HTERT RPE-1 (cell line): ENCODE data around the gene RHOT1.
"Not testable (repeated sequence)": the region's sequence is repeated elsewhere in the genome, so short reads cannot be mapped to it uniquely, and the experiment has no call there.

Source experiments
- in situ Hi-C: fragments of 300-500 bp; cut with MboI; formaldehyde crosslinking; loops from 4 replicates; pipeline ENCODE4 v1.14.3; 2020; ENCODE audit warnings: low sequenced_read_pairs

Gene RHOT1

GRCh38 chr17:32123782-32124181 lies 18.5 kb upstream of the RHOT1 start:
- in situ Hi-C loops = no loop called here

- in situ Hi-C loops = no loop called here
Measured at GRCh38 chr17:32124985-32125847, 17.1 kb upstream of the RHOT1 start.

GRCh38 chr17:32125848-32126153 lies 16.5 kb upstream of the RHOT1 start:
- in situ Hi-C loops = no loop called here

GRCh38 chr17:32126325-32126724 lies 16.0 kb upstream of the RHOT1 start:
- in situ Hi-C loops = no loop called here

- in situ Hi-C loops = no loop called here
Measured at GRCh38 chr17:32126746-32127145, 15.6 kb upstream of the RHOT1 start.

GRCh38 chr17:32127158-32127897 lies 15.0 kb upstream of the RHOT1 start:
- in situ Hi-C loops = no loop called here

- in situ Hi-C loops = not testable (repeated sequence)
Measured at GRCh38 chr17:32128470-32128869, 13.8 kb upstream of the RHOT1 start.

GRCh38 chr17:32135497-32136117 lies 6.7 kb upstream of the RHOT1 start:
- in situ Hi-C loops = not testable (repeated sequence)

- in situ Hi-C loops = no loop called here
Measured at GRCh38 chr17:32136856-32137255, 5.4 kb upstream of the RHOT1 start.

- in situ Hi-C loops = not testable (repeated sequence)
Measured at GRCh38 chr17:32139504-32139903, 2.8 kb upstream of the RHOT1 start.

- in situ Hi-C loops = no loop called here
Measured at GRCh38 chr17:32141258-32141657, 1.0 kb upstream of the RHOT1 start.

- in situ Hi-C loops = no loop called here
Measured at GRCh38 chr17:32141679-32142037, 644 bp upstream of the RHOT1 start.

- in situ Hi-C loops = no loop called here
Measured at GRCh38 chr17:32142857-32143526, 690 bp downstream of the RHOT1 start.

GRCh38 chr17:32143527-32143870 lies 1.2 kb downstream of the RHOT1 start:
- in situ Hi-C loops = no loop called here

- in situ Hi-C loops = not testable (repeated sequence)
Measured at GRCh38 chr17:32144442-32144841, 2.1 kb downstream of the RHOT1 start.

- in situ Hi-C loops = no loop called here
Measured at GRCh38 chr17:32148351-32148750, 6.0 kb downstream of the RHOT1 start.

GRCh38 chr17:32150358-32150757 lies 8.1 kb downstream of the RHOT1 start:
- in situ Hi-C loops = no loop called here

- in situ Hi-C loops = no loop called here
Measured at GRCh38 chr17:32152130-32152529, 9.8 kb downstream of the RHOT1 start.

GRCh38 chr17:32155896-32156295 lies 13.6 kb downstream of the RHOT1 start:
- in situ Hi-C loops = no loop called here

- in situ Hi-C loops = no loop called here
Measured at GRCh38 chr17:32156656-32157055, 14.4 kb downstream of the RHOT1 start.

- in situ Hi-C loops = no loop called here
Measured at GRCh38 chr17:32157225-32157624, 14.9 kb downstream of the RHOT1 start.
